Measurements from ENCODE around the gene TBC1D7.

TBC1D7 gene

GRCh38 chr6:13338038-13338437 is 9.7 kb upstream of the TBC1D7 start:
- H3K4me3 ChIP-seq (ENCODE audit: low read depth, low read length): no peak overlapping the region
- in situ Hi-C loops (cut with HindIII; ENCODE audit: low sequenced_read_pairs): no loop called here
- TF ChIP-seq CTCF (IDR thresholded peaks at IDR 0.05; ENCODE audit: low read depth, low read length): no peak
- no peak for DNase-seq (ENCODE audit: low read depth, low spot score)

- no peak overlapping the region for H3K4me3 ChIP-seq (ENCODE audit: low read depth, low read length)
- DNase-seq (ENCODE audit: low read depth, low spot score): peak; percentile 88
- in situ Hi-C loops (cut with HindIII; ENCODE audit: low sequenced_read_pairs): no loop called here
- peak; percentile 87 for TF ChIP-seq CTCF (IDR thresholded peaks at IDR 0.05; ENCODE audit: low read depth, low read length)
These were observed 8.2 kb upstream of the TBC1D7 start for GRCh38 chr6:13336553-13336952.

- no peak for DNase-seq (ENCODE audit: low read depth, low spot score)
- no peak overlapping the region for H3K4me3 ChIP-seq (ENCODE audit: low read depth, low read length)
- TF ChIP-seq CTCF (IDR thresholded peaks at IDR 0.05; ENCODE audit: low read depth, low read length): no peak
- in situ Hi-C loops (cut with HindIII; ENCODE audit: low sequenced_read_pairs): no loop called here
These were observed 6.6 kb upstream of the TBC1D7 start for GRCh38 chr6:13334953-13335352.

- H3K4me3 ChIP-seq (ENCODE audit: low read depth, low read length): no peak overlapping the region
- DNase-seq (ENCODE audit: low read depth, low spot score): no peak
- in situ Hi-C loops (cut with HindIII; ENCODE audit: low sequenced_read_pairs): no loop called here
- no peak for TF ChIP-seq CTCF (IDR thresholded peaks at IDR 0.05; ENCODE audit: low read depth, low read length)
These were observed 4.0 kb upstream of the TBC1D7 start for GRCh38 chr6:13332349-13332706.

- in situ Hi-C loops (cut with HindIII; ENCODE audit: low sequenced_read_pairs): no loop called here
- H3K4me3 ChIP-seq (ENCODE audit: low read depth, low read length): no peak overlapping the region
- TF ChIP-seq CTCF (IDR thresholded peaks at IDR 0.05; ENCODE audit: low read depth, low read length): peak; percentile 56
- peak; percentile 39 for DNase-seq (ENCODE audit: low read depth, low spot score)
These were observed 3.4 kb upstream of the TBC1D7 start for GRCh38 chr6:13331516-13332348.

- TF ChIP-seq CTCF (IDR thresholded peaks at IDR 0.05; ENCODE audit: low read depth, low read length): no peak
- in situ Hi-C loops (cut with HindIII; ENCODE audit: low sequenced_read_pairs): no loop called here
- no peak for DNase-seq (ENCODE audit: low read depth, low spot score)
- peak overlapping the region; percentile 87 for H3K4me3 ChIP-seq (ENCODE audit: low read depth, low read length)
These were observed 492 bp upstream of the TBC1D7 start for GRCh38 chr6:13328875-13329183.
